GM13976 (cell line): ENCODE results near the gene MYRIP.

Experiments used
- DNase-seq: peaks from one replicate; pipeline ENCODE4 v3.0.0; 2012; ENCODE audit warnings: low spot score
- in situ Hi-C: fragments of 300-500 bp; cut with MboI; formaldehyde crosslinking; loops from one replicate; pipeline ENCODE4 v1.12.0; 2022; ENCODE audit warnings: low sequenced_read_pairs, mixed read lengths, inconsistent platforms; ENCODE audit not compliant: unreplicated experiment
- TF ChIP-seq, protein P1 (sequence below): IDR thresholded peaks from 2 replicates; pipeline ENCODE4 v1.5.1; 2012; ENCODE audit warnings: borderline replicate concordance, mild to moderate bottlenecking; ENCODE audit not compliant: insufficient read depth; ENCODE audit errors: extremely low read depth, missing control alignments, control extremely low read depth

MYRIP gene

DNA sequence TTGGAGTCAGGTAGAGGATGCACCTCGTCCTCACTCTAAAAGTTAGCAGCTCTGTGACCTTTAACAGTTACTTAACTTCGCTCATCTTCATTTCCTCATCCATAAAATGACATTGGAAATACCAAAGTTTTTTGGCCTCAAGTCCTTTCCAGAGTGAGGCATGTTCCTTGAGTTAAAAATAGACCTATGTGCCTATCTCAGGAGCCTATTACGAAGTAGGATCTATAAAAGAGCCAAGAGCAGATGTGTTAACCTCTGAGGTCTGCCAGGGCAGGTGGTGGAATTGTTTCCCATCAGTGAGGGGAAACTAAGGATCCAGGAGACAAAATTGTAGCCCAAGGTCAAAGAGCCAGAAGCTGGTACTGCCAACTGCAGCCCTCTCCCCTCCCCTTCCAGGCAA is 379.7 kb downstream of the MYRIP start:
- in situ Hi-C loops, result no loop called here
- TF ChIP-seq, protein P1, sequence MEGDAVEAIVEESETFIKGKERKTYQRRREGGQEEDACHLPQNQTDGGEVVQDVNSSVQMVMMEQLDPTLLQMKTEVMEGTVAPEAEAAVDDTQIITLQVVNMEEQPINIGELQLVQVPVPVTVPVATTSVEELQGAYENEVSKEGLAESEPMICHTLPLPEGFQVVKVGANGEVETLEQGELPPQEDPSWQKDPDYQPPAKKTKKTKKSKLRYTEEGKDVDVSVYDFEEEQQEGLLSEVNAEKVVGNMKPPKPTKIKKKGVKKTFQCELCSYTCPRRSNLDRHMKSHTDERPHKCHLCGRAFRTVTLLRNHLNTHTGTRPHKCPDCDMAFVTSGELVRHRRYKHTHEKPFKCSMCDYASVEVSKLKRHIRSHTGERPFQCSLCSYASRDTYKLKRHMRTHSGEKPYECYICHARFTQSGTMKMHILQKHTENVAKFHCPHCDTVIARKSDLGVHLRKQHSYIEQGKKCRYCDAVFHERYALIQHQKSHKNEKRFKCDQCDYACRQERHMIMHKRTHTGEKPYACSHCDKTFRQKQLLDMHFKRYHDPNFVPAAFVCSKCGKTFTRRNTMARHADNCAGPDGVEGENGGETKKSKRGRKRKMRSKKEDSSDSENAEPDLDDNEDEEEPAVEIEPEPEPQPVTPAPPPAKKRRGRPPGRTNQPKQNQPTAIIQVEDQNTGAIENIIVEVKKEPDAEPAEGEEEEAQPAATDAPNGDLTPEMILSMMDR, result no peak
- no peak for DNase-seq

DNA sequence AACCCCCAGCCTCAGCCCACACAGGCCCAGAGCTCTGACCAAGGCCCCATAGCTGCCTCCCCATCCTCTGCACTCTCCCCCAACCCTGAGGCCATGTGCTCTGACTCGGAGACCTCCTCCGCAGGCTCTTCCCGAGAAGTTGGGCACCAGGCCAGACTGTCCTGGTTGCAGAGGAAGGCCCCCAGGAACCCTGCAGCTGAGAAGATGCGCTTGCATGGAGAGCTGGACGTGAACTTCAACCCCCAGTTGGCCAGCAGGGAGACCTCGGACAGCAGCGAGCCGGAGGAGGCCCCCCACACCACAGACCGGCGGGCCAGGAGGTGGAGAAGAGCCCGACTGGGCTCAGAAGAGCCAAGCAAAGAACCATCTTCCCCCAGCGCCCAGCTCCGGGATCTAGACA is 380.6 kb downstream of the MYRIP start:
- DNase-seq, result no peak
- in situ Hi-C loops, result loop anchor here (5.0 kb wide), 1 partner anchor 127 kb away; no protein-coding TSS in a partner anchor
- TF ChIP-seq, protein P1, result no peak

DNA sequence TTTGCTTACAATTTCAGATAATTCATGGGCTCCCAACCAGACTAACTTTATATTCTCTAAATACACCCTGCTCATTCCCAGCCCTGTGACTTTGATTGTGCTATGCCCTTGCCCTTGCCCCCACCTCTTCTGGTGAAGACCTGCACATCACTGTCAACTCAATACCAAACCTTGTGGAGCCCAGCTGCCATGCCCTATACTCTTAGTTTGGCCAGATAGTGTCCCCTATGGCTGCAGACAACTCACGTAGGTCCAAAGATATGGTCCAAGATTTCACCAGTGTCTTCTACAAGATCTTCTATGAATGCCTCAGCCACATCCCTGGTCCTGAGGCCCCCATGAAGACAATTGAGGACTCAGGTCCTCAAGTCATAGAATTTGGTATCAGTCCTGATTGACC is 381.8 kb downstream of the MYRIP start:
- in situ Hi-C loops, result loop anchor here (5.0 kb wide), 1 partner anchor 126 kb away; no protein-coding TSS in a partner anchor
- no peak for DNase-seq
- TF ChIP-seq, protein P1, result no peak

DNA sequence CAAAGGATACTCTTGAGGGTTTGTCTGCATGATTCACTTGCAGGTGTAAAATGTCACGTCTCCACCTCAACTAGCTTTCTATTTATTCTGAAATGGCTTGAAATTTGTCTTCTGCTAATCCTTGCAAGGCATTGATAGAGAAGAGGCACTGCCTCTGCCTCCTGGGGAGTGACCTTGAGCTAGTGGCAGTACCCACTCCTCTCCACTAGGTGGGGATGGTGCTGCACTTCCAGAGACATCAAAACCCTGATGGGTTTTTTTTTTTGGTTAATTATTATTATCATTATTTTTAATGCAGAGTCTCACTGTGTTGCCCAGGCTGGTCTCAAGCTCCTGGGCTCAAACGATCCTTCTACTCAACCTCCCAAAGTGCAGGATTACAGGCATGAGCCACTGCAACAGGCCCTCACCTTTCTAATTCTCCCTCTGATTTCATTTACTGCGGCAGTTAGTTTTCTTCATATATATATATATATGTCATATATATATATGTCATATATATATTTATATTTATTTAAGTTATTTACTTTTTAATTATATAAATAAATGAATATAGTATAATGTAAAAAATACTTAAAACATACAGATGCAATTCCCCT is 382.5 kb downstream of the MYRIP start:
- in situ Hi-C loops, result loop anchor here (5.0 kb wide), 1 partner anchor 125 kb away; no protein-coding TSS in a partner anchor

DNA sequence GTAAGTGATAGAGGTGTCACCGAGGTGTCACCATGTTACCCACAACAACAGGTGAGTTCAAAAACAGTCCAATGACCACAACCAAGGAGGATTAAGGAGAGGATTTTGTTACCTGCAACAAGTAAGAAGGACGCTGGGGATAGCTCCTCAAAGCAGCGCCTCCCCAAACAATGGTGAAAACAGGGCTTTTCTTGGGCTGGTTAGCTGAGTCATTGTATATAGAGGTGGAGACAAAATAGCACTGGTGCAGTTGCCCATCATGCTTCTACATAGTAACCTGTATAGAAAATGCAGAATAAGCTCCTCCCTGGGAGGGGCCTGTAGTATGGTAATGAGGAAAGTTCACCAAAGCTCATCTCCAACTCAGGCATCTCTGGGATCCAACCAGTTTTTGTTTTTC is 383.2 kb downstream of the MYRIP start:
- no peak for DNase-seq
- TF ChIP-seq, protein P1, result no peak
- in situ Hi-C loops, result loop anchor here (5.0 kb wide), 1 partner anchor 125 kb away; no protein-coding TSS in a partner anchor

More for the DNA sequence above, 382.5 kb downstream of the MYRIP start:
- peak; percentile 71 for DNase-seq
- TF ChIP-seq, protein P1, result peak; percentile 75

DNA sequence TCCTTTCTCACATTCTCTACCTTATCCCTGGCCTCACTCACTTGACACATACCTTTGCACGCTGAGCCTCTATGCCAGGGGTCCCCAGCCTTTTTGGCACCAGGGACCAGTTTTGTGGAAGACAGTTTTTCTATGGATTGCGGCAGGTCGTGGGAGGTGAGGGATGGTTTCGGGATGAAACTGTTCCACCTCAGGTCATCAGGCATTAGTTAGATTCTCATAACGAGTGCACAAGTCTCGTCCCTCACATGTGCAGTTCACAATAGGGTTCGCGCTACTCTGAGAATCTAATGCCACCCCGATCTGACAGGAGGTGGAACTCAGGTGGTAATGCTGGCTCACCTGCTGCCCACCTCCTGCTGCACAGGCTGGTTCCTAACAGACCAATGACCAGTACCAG is 387.6 kb downstream of the MYRIP start:
- DNase-seq, result no peak
- in situ Hi-C loops, result no loop called here
- TF ChIP-seq, protein P1, result no peak
